ENCODE data around the gene KCNJ4.

DNA sequence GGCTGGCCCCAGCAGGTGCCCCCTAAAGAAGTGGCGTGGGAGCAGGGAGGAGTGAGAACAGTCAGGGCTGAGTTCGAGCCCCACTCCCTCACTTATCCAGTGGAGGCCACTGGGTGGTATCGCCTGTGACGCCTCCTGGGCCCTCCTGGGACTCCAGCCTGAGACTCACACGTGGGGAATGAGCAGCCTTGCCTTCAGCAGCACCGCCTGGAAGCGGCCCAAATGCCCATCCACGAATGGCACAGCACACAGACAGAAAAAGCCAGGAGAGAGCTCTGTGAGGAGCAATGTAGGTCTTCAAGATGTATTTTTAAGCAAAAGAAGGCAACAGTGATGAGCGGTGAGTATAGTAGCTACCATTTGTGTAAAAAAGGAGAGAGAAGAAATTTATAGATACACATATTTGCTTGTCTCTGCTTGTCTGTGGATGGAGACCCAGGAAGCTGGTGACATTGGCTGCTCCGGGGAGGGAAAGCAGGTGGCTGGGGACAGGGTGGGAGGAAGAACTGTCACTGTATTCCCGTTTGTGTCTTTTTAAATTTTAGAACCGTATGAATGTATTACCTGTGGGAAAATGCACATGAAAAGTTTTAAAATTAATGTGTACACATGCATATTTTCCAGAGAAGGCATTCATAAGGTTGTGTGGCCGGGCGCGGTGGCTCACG, 13.2 kb downstream of the KCNJ4 start:
- TF ChIP-seq CTCF (conservative IDR thresholded peaks at IDR 0.05; ENCODE audit: low read depth, low read length) (no peak), EZH2 (IDR thresholded peaks at IDR 0.05; ENCODE audit: low read length, unreplicated experiment) (no peak)
